SK-N-SH (cell line): ENCODE results near the gene OGDH. TPM values are rescaled to one million over a fixed set of nuclear protein-coding genes. Genes with fewer than 3 reads are reported as not detected.

Experiments
- CTCF ChIA-PET: fragments of 300-600, 350-600 bp; formaldehyde crosslinking; extraction: SDS; loops from one replicate; lab custom pipeline; 2021; lab: Yijun Ruan, JAX
- POLR2A ChIA-PET: fragments of 350-600 bp; sonication (Branson Sonifier 250); formaldehyde crosslinking; extraction: SDS; loops from one replicate; lab custom pipeline; 2020; ENCODE audit warnings: antibody characterized with exemption, inconsistent platforms; lab: Yijun Ruan, JAX
- DNase-seq: peaks from one replicate; pipeline ENCODE4 v3.0.0; 2012
- H2AFZ ChIP-seq: fragments of 200-600 bp; sonication (generic); 2 replicates; pipeline ENCODE4 v1.8.1; 2016; ENCODE audit warnings: antibody characterized with exemption, mild to moderate bottlenecking, low read depth
- H3F3A ChIP-seq: fragments of 200-600 bp; sonication (generic); replicated peaks from 2 replicates; pipeline ENCODE3; 2016; ENCODE audit warnings: antibody characterized with exemption, mild to moderate bottlenecking; ENCODE audit not compliant: insufficient read depth
- H3K27ac ChIP-seq, 2 experiments: fragments of 200-500 bp in 1 of 2; fragments of 200-600 bp in 1 of 2; sonication (Bioruptor generic) in 1 of 2; sonication (generic), shearing (Covaris generic) in 1 of 2; 2 replicates each; pipeline versions ENCODE4 v1.5.1 to v1.6.1; 2014 to 2016; ENCODE audit warnings: low read depth in 2 of 2, inconsistent platforms in 1 of 2, low read length in 1 of 2, mild to moderate bottlenecking in 1 of 2, mixed read lengths in 1 of 2
- H3K27me3 ChIP-seq: fragments of 200-600 bp; sonication (generic), shearing (Covaris generic); 2 replicates; pipeline ENCODE4 v1.6.1; 2016; ENCODE audit warnings: mixed run types; ENCODE audit not compliant: insufficient read depth
- H3K36me3 ChIP-seq, 2 experiments: fragments of 200-500 bp in 1 of 2; fragments of 200-600 bp in 1 of 2; sonication (Bioruptor generic) in 1 of 2; sonication (generic) in 1 of 2; replicated peaks in 1 of 2; 2 replicates each; pipeline versions ENCODE3 to v1.5.1; 2014 to 2016; ENCODE audit warnings: low read length in 1 of 2, mild to moderate bottlenecking in 1 of 2; ENCODE audit not compliant: insufficient read depth in 2 of 2, control insufficient read depth in 1 of 2
- H3K4me1 ChIP-seq, 2 experiments: fragments of 200-500 bp in 1 of 2; fragments of 200-600 bp in 1 of 2; sonication (Bioruptor generic) in 1 of 2; sonication (generic), shearing (Covaris generic) in 1 of 2; 2 replicates each; pipeline versions ENCODE4 v1.5.1 to v1.6.1; 2014 to 2016; ENCODE audit warnings: low read depth in 1 of 2, low read length in 1 of 2, mixed run types in 1 of 2; ENCODE audit not compliant: insufficient read depth in 2 of 2, control insufficient read depth in 1 of 2
- H3K4me2 ChIP-seq: fragments of 200-600 bp; sonication (generic), shearing (Covaris generic); 2 replicates; pipeline ENCODE4 v1.6.1; 2017; ENCODE audit warnings: mixed run types
- H3K4me3 ChIP-seq, 2 experiments: fragments of 200-500 bp in 1 of 2; fragments of 200-600 bp in 1 of 2; sonication (Bioruptor generic) in 1 of 2; sonication (generic), shearing (Covaris generic) in 1 of 2; 2 replicates each; pipeline versions ENCODE4 v1.5.1 to v1.8.1; 2014 to 2016; ENCODE audit warnings: low read depth in 2 of 2, inconsistent platforms in 1 of 2, low read length in 1 of 2, mild to moderate bottlenecking in 1 of 2, mixed read lengths in 1 of 2, moderate library complexity in 1 of 2
- H3K79me2 ChIP-seq: fragments of 200-600 bp; sonication (generic); 2 replicates; pipeline ENCODE4 v1.8.1; 2017; ENCODE audit warnings: mild to moderate bottlenecking; ENCODE audit not compliant: insufficient read depth
- H3K9ac ChIP-seq: fragments of 200-600 bp; sonication (generic); 2 replicates; pipeline ENCODE4 v1.6.1; 2017; ENCODE audit warnings: mixed run types
- H3K9me2 ChIP-seq: fragments of 200-600 bp; sonication (generic); 2 replicates; pipeline ENCODE4 v1.6.1; 2017; ENCODE audit warnings: mixed run types
- H3K9me3 ChIP-seq: fragments of 200-600 bp; sonication (generic); 2 replicates; pipeline ENCODE4 v1.6.1; 2017; ENCODE audit warnings: mixed run types, mild to moderate bottlenecking, moderate library complexity
- H4K20me1 ChIP-seq: fragments of 200-600 bp; sonication (generic); 2 replicates; pipeline ENCODE4 v1.6.1; 2017; ENCODE audit warnings: mild to moderate bottlenecking, mixed run types; ENCODE audit not compliant: insufficient read depth
- CHD2 ChIP-seq: fragments of 150-350 bp; IDR thresholded peaks from 2 replicates; pipeline ENCODE4 v1.6.1; 2018; ENCODE audit warnings: low read length; ENCODE audit not compliant: partially characterized antibody
- ELF1 ChIP-seq: IDR thresholded peaks from 2 replicates; pipeline ENCODE4 v1.4.0; 2012
- EP300 ChIP-seq, 2 experiments: IDR thresholded peaks; 2 replicates each; pipeline versions ENCODE4 v1.4.0 to v1.6.1; 2012; ENCODE audit warnings: borderline replicate concordance in 1 of 2, low read depth in 1 of 2, low read length in 1 of 2
- EZH2phosphoT487 ChIP-seq: fragments of 200-600 bp; sonication (generic); IDR thresholded peaks from 2 replicates; pipeline ENCODE4 v1.6.1; 2017; ENCODE audit warnings: low read depth, mixed run types, mild to moderate bottlenecking, antibody characterized with exemption, moderate library complexity, borderline replicate concordance
- FOSL2 ChIP-seq: IDR thresholded peaks from 2 replicates; pipeline ENCODE4 v1.4.0; 2012; ENCODE audit warnings: low read depth, mild to moderate bottlenecking, moderate library complexity, borderline replicate concordance
- JUND ChIP-seq: IDR thresholded peaks from 2 replicates; pipeline ENCODE4 v1.4.0; 2012
- NFIC ChIP-seq: IDR thresholded peaks from 2 replicates; pipeline ENCODE4 v1.4.0; 2012; ENCODE audit warnings: borderline replicate concordance
- NRF1 ChIP-seq: IDR thresholded peaks from 2 replicates; pipeline ENCODE4 v1.6.1; 2012; ENCODE audit warnings: low read depth, mild to moderate bottlenecking, low read length
- RCOR1 ChIP-seq: fragments of 150-350 bp; IDR thresholded peaks from 2 replicates; pipeline ENCODE4 v1.6.1; 2017; ENCODE audit warnings: antibody characterized with exemption, low read length
- RXRA ChIP-seq: IDR thresholded peaks from 2 replicates; pipeline ENCODE4 v1.4.0; 2012; ENCODE audit warnings: low read depth, mild to moderate bottlenecking, borderline replicate concordance
- SIN3A ChIP-seq: IDR thresholded peaks from 2 replicates; pipeline ENCODE4 v1.6.1; 2012; ENCODE audit warnings: low read depth, mild to moderate bottlenecking, low read length, moderate library complexity, borderline replicate concordance
- TAF1 ChIP-seq: IDR thresholded peaks from 2 replicates; pipeline ENCODE4 v1.6.1; 2012; ENCODE audit warnings: low read depth, mild to moderate bottlenecking, low read length, moderate library complexity, borderline replicate concordance
- TEAD4 ChIP-seq: IDR thresholded peaks from 2 replicates; pipeline ENCODE4 v1.4.0; 2012; ENCODE audit warnings: mild to moderate bottlenecking, borderline replicate concordance; ENCODE audit not compliant: insufficient read depth
- WGBS: methylation state at CpG from one replicate; pipeline ENCODE4 v1.1.6; 2017; ENCODE audit warnings: low lambda C conversion rate; 5-methylcytosine and 5-hydroxymethylcytosine counted together
- polyA plus RNA-seq, 3 experiments: library from polyadenylated mRNA; depleted of rRNA; stranded (reverse); fragments of >200 nt; gene quantifications; 2 replicates each; pipeline ENCODE4 v1.2.3, GENCODE V29; 2012
- TF ChIP-seq, protein P1 (sequence below): IDR thresholded peaks from 2 replicates; pipeline ENCODE4; 2012
- TF ChIP-seq, protein P2 (sequence below): IDR thresholded peaks from 2 replicates; pipeline ENCODE4 v1.4.0; 2012; ENCODE audit warnings: low read depth, borderline replicate concordance
- TF ChIP-seq, protein P3 (sequence below): IDR thresholded peaks from 2 replicates; pipeline ENCODE4 v1.4.0; 2012; ENCODE audit warnings: low read depth, borderline replicate concordance
- TF ChIP-seq, protein P4 (sequence below): IDR thresholded peaks from 2 replicates; pipeline ENCODE4 v1.6.1; 2012; ENCODE audit warnings: mild to moderate bottlenecking, low read depth, low read length, moderate library complexity
- TF ChIP-seq, protein P5 (sequence below): IDR thresholded peaks from 2 replicates; pipeline ENCODE4 v1.4.0; 2012; ENCODE audit warnings: low read depth

The OGDH gene
- polyA plus RNA-seq, 1 of the 3 experiments (the other 2 are of a cell fraction): 69.4 TPM

DNA sequence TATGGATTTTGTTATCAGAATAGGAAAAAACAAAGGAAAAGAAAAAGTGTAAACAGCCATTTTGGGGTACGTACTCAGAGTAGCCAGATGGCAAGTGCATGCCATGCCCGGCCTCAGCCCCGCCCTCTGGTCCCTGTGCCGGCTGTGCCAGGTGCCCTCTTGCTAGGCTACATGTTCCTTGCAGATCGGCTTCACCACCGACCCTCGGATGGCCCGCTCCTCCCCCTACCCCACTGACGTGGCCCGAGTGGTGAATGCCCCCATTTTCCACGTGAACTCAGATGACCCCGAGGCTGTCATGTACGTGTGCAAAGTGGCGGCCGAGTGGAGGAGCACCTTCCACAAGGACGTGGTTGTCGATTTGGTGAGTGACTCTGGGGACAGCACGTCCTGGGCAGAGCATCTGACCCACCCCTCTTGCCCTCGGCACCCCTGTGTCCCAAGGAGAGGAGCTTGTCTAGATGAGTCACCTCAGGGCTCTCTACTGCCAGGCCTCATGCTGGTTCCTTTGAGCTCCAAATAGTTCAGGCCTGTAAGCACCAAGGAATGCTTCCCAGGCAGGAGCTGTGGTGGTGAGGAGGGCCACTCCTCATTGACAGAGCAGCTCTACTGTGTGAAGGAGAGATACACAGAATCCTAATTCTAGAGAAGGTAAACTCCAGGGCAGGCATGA is 87.3 kb downstream of the OGDH start:
- peak overlapping the region in 1 of 2 experiments; percentile 19; a peak in 1 of 4 replicates for H3K27ac ChIP-seq
- 0 out of 2 replicates have a peak overlapping the region, but pooled peaks have one; percentile 15 for H3K4me2 ChIP-seq

DNA sequence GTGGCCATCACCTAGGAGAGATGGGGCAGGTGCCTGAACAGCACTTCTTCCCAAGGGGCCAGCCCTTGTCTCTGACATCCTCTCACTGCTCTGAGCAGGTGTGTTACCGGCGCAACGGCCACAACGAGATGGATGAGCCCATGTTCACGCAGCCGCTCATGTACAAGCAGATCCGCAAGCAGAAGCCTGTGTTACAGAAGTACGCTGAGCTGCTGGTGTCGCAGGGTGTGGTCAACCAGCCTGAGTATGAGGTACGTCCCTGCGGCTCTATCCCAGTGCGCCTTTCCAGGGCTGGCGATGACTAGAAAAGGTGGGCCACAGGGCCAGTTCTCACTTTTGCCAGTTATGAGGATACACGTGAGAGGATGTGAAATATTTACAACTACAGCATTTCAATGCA is 87.9 kb downstream of the OGDH start:
- 0 out of 4 replicates have a peak, but pooled peaks cover 0 to 3% of the 10 kb centered on the region in 2 experiments for H3K4me1 ChIP-seq
- H3K4me2 ChIP-seq: 0 out of 2 replicates have a peak overlapping the region, but pooled peaks have one; percentile 15
- H3K9me2 ChIP-seq: no peaks in the 10 kb centered on the region
- ChIA-PET POLR2A (no interaction called here), CTCF (no interaction called here)
- no peak overlapping the region for H3K9ac ChIP-seq
- H4K20me1 ChIP-seq: no peaks in the 10 kb centered on the region
- H2AFZ ChIP-seq: no peak overlapping the region
- H3K4me3 ChIP-seq: no peak overlapping the region
- H3K79me2 ChIP-seq: no peaks in the 10 kb centered on the region
- 98% methylated on average over 14 of the region's 14 CpGs for WGBS
- peaks cover 8% of the 10 kb centered on the region for H3F3A ChIP-seq
- H3K27ac ChIP-seq: peak overlapping the region in 1 of 2 experiments; percentile 19; a peak in 1 of 4 replicates
- no peaks in the 10 kb centered on the region for H3K9me3 ChIP-seq
- peaks cover 31 to 37% of the 10 kb centered on the region in 2 experiments for H3K36me3 ChIP-seq
- no peak for DNase-seq
- no peaks in the 10 kb centered on the region for H3K27me3 ChIP-seq
- no peak for TF ChIP-seq NFIC
- TF ChIP-seq EZH2phosphoT487: no peak
- no peak for TF ChIP-seq RCOR1
- no peak for TF ChIP-seq FOSL2
- TF ChIP-seq SIN3A: no peak
- no peak for TF ChIP-seq RXRA
- TF ChIP-seq NRF1: no peak
- TF ChIP-seq, protein P1, sequence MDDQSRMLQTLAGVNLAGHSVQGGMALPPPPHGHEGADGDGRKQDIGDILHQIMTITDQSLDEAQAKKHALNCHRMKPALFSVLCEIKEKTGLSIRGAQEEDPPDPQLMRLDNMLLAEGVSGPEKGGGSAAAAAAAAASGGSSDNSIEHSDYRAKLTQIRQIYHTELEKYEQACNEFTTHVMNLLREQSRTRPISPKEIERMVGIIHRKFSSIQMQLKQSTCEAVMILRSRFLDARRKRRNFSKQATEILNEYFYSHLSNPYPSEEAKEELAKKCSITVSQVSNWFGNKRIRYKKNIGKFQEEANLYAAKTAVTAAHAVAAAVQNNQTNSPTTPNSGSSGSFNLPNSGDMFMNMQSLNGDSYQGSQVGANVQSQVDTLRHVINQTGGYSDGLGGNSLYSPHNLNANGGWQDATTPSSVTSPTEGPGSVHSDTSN: no peak
- TF ChIP-seq, protein P2, sequence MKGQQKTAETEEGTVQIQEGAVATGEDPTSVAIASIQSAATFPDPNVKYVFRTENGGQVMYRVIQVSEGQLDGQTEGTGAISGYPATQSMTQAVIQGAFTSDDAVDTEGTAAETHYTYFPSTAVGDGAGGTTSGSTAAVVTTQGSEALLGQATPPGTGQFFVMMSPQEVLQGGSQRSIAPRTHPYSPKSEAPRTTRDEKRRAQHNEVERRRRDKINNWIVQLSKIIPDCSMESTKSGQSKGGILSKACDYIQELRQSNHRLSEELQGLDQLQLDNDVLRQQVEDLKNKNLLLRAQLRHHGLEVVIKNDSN: no peak
- TF ChIP-seq ELF1: no peak
- TF ChIP-seq, protein P3, sequence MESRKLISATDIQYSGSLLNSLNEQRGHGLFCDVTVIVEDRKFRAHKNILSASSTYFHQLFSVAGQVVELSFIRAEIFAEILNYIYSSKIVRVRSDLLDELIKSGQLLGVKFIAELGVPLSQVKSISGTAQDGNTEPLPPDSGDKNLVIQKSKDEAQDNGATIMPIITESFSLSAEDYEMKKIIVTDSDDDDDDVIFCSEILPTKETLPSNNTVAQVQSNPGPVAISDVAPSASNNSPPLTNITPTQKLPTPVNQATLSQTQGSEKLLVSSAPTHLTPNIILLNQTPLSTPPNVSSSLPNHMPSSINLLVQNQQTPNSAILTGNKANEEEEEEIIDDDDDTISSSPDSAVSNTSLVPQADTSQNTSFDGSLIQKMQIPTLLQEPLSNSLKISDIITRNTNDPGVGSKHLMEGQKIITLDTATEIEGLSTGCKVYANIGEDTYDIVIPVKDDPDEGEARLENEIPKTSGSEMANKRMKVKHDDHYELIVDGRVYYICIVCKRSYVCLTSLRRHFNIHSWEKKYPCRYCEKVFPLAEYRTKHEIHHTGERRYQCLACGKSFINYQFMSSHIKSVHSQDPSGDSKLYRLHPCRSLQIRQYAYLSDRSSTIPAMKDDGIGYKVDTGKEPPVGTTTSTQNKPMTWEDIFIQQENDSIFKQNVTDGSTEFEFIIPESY: no peak
- TF ChIP-seq JUND: no peak
- TF ChIP-seq TAF1: no peak
- no peak for TF ChIP-seq EP300 (IDR thresholded peaks at IDR 0.05; ENCODE audit: borderline replicate concordance in 1 of 2, low read depth in 1 of 2, low read length in 1 of 2)
- TF ChIP-seq, protein P4, sequence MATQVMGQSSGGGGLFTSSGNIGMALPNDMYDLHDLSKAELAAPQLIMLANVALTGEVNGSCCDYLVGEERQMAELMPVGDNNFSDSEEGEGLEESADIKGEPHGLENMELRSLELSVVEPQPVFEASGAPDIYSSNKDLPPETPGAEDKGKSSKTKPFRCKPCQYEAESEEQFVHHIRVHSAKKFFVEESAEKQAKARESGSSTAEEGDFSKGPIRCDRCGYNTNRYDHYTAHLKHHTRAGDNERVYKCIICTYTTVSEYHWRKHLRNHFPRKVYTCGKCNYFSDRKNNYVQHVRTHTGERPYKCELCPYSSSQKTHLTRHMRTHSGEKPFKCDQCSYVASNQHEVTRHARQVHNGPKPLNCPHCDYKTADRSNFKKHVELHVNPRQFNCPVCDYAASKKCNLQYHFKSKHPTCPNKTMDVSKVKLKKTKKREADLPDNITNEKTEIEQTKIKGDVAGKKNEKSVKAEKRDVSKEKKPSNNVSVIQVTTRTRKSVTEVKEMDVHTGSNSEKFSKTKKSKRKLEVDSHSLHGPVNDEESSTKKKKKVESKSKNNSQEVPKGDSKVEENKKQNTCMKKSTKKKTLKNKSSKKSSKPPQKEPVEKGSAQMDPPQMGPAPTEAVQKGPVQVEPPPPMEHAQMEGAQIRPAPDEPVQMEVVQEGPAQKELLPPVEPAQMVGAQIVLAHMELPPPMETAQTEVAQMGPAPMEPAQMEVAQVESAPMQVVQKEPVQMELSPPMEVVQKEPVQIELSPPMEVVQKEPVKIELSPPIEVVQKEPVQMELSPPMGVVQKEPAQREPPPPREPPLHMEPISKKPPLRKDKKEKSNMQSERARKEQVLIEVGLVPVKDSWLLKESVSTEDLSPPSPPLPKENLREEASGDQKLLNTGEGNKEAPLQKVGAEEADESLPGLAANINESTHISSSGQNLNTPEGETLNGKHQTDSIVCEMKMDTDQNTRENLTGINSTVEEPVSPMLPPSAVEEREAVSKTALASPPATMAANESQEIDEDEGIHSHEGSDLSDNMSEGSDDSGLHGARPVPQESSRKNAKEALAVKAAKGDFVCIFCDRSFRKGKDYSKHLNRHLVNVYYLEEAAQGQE: no peak
- TF ChIP-seq, protein P5, sequence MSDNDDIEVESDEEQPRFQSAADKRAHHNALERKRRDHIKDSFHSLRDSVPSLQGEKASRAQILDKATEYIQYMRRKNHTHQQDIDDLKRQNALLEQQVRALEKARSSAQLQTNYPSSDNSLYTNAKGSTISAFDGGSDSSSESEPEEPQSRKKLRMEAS: no peak
- TF ChIP-seq TEAD4: no peak
- TF ChIP-seq CHD2: no peak

More for the DNA sequence above, 87.3 kb downstream of the OGDH start:
- Histone ChIP-seq H4K20me1 (no peaks in the 10 kb centered on the region), H3K9me3 (no peaks in the 10 kb centered on the region), H3K9ac (no peak overlapping the region), H3F3A (peaks cover 8% of the 10 kb centered on the region), H3K4me3 (no peak overlapping the region), H3K4me1 (0 out of 4 replicates have a peak, but pooled peaks cover 0 to 3% of the 10 kb centered on the region in 2 experiments), H3K27me3 (no peaks in the 10 kb centered on the region), H3K9me2 (no peaks in the 10 kb centered on the region), H2AFZ (no peak overlapping the region), H3K36me3 (peaks cover 26 to 37% of the 10 kb centered on the region in 2 experiments), H3K79me2 (no peaks in the 10 kb centered on the region)
- POLR2A ChIA-PET: no interaction called here
- TF ChIP-seq FOSL2 (peak; percentile 72; the same call in 1 of the 2 replicates), EZH2phosphoT487 (no peak)
- no peak for DNase-seq
- CTCF ChIA-PET: no interaction called here
- 94% methylated on average over 19 of the region's 19 CpGs for WGBS
